GM19328 (cell line): ENCODE measurements around the gene RAPGEF4.

Source experiments
- ATAC-seq: cut with Tn5 transposase; IDR thresholded peaks from one replicate; pipeline ENCODE4 v1.9.1; 2021; ENCODE audit warnings: mild to moderate bottlenecking, moderate library complexity; ENCODE audit not compliant: unreplicated experiment

RAPGEF4 gene

GRCh38 chr2:172993931-172994717 lies 258.5 kb downstream of the RAPGEF4 start:
- no peak for ATAC-seq

- ATAC-seq, result no peak
These were observed 259.2 kb downstream of the RAPGEF4 start for GRCh38 chr2:172994864-172995263.

DNA sequence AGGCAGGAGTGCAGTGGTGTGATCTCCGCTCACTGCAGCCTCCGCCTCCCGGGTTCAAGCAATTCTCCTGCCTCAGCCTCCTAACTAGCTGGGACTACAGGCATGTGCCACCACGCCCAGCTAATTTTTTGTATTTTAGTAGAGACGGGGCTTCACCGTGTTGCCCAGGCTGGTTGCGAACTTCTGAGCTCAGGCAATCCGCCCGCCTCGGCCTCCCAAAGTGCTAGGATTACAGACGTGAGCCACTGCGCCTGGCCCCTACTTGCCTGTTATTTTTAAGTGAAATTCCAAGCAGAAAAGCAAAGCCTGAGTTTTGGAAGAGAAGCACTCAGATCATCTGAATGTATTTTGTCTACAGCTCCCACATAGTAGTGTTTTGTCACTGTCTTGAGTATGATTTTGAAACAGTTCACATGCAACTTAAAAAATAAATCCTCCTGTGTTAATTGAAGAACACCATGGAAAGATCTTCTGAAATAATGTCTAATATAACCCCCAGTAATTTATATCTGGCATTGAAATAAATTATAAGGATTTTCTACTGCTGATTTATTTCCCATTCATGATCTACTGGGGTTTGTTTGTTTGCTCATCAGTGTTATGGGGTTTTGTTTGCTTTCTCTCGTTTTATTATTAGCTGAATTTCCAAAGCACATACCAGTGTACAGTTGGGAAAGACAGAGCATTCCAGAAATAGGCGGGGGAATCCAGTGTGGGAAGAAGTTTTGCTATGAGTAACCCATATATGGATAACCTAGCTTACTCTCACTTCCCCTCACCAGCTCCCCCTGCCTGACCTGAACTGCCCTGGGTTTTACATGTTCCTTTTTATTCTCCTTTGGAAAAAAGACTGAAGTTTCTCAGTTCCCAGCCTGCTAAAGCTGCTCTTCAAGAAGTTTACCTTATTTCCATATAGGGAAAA lies 259.9 kb downstream of the RAPGEF4 start:
- ATAC-seq, result no peak

DNA sequence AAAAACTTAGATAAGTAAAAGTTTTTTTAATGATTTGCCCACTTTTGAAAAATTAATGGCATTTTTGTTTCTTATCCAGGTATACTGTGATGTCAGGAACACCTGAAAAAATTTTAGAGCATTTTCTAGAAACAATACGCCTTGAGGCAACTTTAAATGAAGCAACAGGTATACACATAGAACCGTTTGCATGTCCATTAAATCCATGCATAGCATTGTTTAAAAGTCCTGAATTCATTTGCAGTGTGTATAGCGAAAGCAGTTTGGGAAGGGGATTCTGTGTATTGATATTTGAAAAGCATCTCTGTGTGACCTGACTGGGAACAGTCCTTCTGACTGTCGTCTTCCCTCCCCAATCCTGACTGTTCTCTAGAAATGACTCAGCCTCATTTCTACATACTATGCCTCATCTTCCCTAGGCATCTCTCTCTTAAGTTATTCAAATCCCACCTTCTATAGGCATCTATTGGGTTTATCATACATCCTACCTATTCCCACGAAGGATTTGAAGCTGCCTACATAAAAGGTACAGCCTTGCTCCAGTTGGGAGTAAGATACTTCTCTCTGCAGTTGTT lies 260.8 kb downstream of the RAPGEF4 start:
- no peak for ATAC-seq

GRCh38 chr2:172997031-172997430 lies 261.4 kb downstream of the RAPGEF4 start:
- no peak for ATAC-seq

GRCh38 chr2:172998547-172999272 lies 263.1 kb downstream of the RAPGEF4 start:
- no peak for ATAC-seq

- no peak for ATAC-seq
These were observed 264.2 kb downstream of the RAPGEF4 start for GRCh38 chr2:172999641-173000386.

- no peak for ATAC-seq
These were observed 266.3 kb downstream of the RAPGEF4 start for GRCh38 chr2:173001664-173002604.

GRCh38 chr2:173002751-173003541 lies 267.3 kb downstream of the RAPGEF4 start:
- no peak for ATAC-seq

- ATAC-seq, result no peak
These were observed 273.1 kb downstream of the RAPGEF4 start for GRCh38 chr2:173008786-173009185.

DNA sequence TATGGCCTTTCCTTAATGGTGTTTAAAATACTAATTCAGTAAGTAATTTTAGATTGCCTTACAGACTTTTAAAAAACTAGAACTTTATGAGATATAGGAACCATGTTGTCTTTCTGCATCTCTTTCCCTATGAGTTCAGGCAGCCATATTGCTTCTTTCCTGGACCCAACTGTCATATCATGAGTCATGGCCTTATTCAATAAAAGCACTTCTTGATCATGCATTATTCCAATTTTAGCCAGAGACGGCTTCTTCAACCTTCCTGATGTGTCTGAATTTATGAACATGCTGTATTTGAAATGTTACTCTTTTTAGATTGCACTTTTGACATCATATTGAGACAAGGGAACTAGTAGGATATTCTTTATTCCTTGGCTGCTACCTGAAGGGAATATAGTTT lies 274.6 kb downstream of the RAPGEF4 start:
- no peak for ATAC-seq

GRCh38 chr2:173016451-173016850 lies 280.8 kb downstream of the RAPGEF4 start:
- no peak for ATAC-seq

- no peak for ATAC-seq
These were observed 282.2 kb downstream of the RAPGEF4 start for GRCh38 chr2:173017646-173018420.

DNA sequence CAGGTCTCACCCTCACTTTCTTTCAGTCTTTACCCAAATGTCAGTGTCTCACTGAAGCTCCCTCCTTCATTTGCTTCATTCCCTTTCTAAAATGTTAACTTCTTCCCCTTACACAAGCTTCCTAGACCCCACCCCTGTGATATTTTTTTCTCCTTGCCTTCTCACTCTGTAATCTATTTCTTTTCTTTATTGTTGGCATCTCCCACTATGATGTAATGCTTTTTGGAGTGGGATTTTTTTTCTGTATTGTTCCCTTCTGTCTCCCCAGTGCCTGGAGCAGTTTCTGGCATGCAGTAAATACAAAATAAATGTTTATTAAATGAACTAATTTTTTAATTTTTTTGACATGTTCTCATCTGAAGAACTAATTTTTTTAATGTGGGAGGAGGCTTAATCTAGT lies 284.1 kb downstream of the RAPGEF4 start:
- ATAC-seq, result no peak

- ATAC-seq, result no peak
These were observed 286.3 kb downstream of the RAPGEF4 start for GRCh38 chr2:173021939-173022371.

GRCh38 chr2:173023718-173024117 lies 288.1 kb downstream of the RAPGEF4 start:
- ATAC-seq, result no peak

DNA sequence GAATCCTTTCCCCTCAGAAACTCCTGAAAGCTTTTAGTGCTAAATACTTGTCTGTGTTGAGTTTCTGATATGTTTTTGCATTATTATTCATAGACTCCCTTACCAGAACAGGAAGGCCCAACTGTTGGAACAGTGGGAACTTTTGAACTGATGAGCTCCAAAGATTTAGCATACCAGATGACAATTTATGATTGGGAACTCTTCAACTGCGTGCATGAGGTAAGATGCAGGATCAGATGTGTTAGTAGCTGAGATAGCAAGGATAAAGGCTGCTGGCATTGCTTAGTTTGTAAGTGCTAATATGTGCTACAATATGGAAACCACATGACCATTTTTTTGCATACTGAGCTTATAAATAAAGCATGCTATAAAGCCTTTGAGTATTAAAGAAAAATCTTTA lies 290.8 kb downstream of the RAPGEF4 start:
- no peak for ATAC-seq
